GM19099 (cell line): ENCODE measurements around the gene MIB1.

ENCODE experiments used
- POLR2A ChIP-seq: IDR thresholded peaks from 3 replicates; pipeline ENCODE4 v1.6.1; 2011; ENCODE audit warnings: low read depth; ENCODE audit not compliant: insufficient read length; ENCODE audit errors: extremely low read depth

Gene MIB1

DNA sequence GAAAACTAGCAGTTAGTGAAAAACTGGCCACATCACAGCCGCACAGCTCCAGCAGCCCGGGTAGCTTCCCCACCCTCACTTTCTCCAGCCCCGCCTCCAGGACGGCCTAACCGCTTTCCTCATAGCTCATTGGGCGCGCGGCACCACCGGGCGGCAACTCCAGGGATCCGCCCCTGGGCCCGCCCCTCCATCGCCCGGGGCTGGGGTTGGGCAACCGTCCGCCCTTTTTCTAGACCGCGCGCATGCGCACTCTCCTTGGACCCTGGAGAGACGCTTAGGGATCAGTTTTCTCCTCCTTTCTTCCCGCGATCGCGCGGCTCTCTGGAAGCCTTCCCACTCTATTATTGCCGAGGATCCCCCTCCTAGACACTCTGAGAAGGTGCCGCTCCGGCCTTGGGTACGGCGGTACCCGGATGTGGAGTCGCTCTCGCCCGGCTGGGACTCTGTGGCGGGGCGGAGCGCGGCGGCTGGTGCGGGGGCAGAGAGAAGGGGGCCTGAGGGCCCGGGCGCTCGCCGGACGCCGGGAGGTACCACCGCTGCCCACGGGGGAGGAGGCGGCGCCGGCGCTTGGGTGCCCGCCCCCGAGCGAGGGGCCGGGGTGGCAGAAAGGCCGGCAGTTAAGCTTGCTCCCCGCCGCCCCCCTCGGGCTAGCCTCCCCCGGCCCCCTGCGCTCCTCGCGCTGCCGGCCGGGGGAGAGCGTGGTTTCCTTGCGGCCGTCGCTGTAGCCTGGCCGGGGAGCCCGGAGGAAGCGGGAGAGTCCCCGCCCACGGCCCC, at the start of gene MIB1:
Gene MIB1, plus strand, starts transcription at position 255 of the 774 bp plus-strand sequence. CDS start 792 bp downstream, outside the sequence.
- peak; percentile 54 for TF ChIP-seq POLR2A

DNA sequence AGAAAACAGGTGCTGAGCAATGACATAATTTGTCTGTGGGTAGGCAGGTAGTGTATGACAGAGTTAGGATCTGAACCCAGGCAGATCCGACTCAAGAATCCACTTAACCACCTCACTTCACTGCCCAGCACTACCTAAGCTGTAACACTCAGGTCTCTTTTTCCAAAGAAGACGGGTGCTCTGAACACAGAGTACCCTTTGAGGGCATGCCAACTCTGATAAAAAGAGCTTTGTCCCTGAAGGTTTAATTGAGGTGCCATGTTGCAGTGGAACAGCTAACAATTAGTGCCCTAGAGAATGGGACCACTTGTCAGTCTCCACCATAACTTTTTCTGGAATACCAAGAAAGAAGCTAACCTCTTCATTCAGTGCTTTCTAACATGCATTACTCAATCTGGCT, 47.3 kb upstream of the MIB1 start:
- TF ChIP-seq POLR2A, result no peak

DNA sequence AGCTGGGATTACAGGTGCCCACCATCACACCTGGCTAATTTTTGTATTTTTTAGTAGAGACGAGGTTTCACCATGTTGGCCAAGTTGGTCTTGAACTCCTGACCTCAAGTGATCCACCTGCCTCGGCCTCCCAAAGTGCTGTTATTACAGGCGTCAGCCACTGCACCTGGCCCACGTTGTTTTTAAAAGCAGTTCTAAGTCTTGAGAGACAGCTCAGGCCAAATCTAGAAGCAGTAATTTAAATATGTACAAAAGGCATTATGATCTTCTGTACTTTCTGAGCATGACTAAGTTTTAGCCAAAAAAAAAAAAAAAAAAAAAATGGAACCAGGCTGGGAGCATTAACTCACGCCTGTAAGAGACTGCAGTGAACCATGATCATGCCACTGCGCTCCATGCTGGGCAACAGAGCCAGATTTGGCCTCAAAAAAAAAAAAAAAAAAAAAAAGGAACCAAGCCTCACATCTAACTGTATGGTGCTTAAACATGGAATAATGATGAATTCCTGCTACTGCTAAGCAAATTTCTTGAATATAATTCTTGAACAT, 40.0 kb upstream of the MIB1 start:
- no peak for TF ChIP-seq POLR2A

DNA sequence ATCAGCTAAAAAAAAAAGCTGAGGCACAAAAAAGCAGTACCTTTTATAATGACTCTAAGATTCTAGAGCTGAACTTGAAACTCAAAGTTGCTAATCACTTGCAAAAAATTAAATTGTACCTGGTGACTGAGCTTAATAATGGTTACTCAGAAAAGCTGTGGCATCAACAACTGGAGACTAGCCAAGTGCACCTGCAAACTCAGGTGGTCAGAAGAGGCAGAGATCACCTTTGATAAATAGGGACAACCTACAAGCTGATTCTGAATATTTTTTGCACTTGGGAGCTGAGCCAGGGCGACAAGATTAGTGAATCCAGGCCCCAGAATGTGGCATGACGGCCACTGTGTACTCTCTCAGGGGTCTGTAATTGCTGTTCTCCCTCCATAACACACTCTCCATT, 39.0 kb upstream of the MIB1 start:
- TF ChIP-seq POLR2A, result no peak

DNA sequence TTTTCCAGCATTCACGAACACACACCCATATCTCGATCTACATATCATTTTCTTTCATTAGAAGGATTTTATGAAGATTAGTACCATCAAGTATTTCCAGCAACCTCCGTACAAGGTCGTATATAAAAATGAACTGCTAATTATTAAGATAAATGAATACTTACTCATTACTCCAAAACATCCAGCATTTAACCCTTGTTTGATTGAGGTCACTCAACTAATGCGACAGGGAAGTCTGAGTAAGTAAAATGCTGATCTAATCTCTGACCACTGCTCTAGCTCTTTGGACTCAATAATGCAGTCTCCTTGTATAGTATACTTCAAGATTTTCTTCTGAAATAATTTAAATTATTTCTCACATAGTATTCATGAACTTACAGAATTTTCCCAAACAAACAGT, 38.0 kb upstream of the MIB1 start:
- TF ChIP-seq POLR2A, result no peak

DNA sequence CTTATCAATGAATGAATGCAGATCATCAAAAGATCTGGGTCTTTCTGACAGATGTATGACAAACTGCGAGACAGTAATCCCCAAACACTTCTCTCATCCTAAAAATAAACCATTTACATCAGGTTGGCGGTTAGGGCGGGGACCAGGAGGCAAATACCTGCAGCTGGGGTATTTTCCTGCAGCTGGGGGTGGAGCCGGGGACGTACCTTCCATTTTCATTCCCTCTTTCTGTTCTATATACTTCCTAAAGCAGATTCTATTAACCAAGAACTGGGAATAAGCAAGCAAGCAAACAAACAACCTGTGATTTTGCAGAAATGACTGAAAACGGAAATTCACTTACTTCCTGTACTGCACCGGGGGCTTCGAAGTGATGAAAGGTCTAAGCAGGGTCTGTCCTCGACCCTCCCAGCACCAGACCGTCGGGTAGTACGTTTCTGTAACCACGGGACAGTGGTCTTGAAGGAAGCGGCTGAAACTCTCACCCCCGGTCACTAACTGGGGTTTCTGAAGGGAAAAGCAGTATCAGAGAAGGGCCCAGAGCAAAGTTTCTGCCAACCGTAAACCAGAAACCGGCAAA, 37.3 kb upstream of the MIB1 start:
- TF ChIP-seq POLR2A, result no peak

DNA sequence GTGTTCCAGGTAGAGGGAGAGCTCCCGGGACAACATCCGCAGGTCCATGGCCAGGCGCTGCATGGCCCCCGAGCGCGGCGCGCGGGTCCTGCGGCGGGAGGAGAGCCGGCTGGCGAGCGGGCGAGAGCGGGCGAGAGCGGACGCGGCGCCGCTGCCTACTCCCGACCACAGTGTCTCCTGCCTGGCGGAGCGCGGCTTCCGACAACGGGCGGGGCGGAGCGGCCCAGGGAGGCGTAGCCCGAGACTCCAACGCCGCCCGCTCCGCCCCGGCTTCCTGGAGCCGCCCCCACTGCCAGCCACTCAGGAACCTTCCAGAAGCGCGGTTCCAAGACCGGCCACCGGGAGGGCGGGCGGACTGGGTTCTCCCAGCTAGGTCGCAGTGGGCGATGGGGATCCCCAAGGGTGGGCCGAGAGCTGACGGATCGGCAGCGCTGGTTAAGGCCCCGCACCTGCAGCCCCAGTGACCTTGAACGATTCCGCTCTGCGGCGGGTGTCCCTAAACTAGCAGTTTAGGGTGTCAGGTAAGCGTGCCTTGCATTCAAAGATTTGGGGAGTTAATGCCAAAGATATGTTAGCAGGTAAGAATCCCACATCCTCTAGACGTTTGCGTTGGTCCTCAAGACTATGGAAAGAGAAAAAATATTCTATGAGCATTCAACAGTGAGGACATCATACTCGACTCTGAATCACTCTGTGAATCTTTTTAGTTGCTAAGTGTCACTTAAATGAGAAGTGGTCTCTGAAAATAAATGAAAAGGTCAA, 35.8 kb upstream of the MIB1 start, which contains the start of gene ABHD3:
Gene ABHD3, minus strand, starts transcription at position 172 of the 762 bp plus-strand sequence. Its CDS starts 109 bp downstream, at position 63.
- peak; percentile 93 for TF ChIP-seq POLR2A

DNA sequence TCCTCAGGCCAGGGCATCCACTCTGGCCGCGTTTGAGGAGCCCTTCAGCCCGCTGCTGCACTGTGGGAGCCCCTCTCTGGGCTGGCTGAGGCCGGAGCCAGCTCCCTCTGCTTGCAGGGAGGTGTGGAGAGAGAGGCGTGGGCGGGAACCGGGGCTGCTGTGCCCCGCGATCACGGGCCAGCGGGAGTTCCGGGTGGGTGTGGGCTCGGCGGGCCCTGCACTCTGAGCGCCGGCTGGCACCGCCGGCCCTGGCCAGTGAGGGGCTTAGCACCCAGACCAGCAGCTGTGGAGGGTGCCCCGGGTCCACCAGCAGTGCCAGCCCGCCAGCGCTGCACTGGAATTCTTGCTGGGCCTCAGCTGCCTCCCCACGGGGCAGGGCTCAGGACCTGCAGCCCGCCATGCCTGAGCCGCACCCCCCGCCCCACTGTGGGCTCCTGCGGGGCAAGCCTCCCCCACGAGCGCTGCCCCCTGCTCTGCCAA, 34.2 kb upstream of the MIB1 start:
- TF ChIP-seq POLR2A, result no peak

DNA sequence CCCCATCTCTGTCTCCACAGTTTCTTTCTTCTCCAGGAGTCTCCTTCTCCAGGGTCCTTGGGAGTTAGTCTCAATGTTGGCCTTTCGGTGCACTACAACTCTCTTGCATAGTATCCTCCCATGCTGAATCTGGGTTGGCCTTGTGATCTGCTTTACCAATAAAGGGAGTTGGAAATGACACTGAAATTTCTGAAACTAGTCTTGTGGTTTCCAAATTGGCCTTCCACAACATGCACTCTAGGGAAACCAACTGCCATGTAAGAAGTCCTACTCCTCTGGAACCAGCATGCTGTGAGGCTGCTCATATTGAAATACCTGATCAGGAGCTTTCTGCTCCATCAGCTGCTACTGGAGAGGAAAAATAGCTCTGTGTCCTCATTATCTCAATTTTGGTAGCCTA, 26.1 kb upstream of the MIB1 start:
- no peak for TF ChIP-seq POLR2A

DNA sequence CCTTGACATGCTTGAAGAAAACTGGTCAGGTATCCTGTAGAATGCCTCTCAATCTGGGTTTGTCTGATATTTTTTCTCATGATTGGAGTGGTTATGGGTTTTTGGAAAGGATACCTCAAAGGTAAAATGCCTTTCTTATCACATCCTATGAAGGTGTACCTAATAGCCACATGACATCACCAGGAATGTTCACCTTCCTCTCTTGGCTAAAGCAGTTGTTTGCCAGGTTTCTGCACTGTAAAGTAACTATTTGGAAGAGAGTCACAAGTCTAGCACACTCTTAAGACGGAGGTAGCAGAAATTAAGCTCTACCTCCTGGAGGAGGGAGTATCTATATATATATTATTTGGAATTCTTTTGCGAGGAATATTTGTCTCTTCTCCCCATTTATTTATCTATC, 17.9 kb upstream of the MIB1 start:
- TF ChIP-seq POLR2A, result no peak

DNA sequence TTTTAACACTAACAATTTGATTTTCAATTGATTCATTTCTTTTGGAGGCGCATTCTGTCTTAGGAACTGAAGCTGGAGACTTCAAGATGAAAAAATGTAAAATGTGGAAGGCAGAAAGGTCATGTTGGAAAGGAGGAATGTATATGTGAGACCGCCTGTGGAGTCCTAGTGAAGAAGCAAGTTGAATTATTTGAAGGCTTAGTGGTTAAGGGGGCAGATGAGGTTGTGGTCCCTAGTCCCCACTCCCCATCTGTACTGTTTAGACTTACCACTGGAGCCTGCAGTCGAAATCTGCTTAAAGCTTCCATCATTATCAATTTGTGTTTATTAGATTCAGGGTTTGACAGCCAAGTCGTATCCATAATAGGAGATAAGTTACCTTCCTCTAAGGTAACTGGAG, 15.4 kb upstream of the MIB1 start:
- TF ChIP-seq POLR2A, result no peak

DNA sequence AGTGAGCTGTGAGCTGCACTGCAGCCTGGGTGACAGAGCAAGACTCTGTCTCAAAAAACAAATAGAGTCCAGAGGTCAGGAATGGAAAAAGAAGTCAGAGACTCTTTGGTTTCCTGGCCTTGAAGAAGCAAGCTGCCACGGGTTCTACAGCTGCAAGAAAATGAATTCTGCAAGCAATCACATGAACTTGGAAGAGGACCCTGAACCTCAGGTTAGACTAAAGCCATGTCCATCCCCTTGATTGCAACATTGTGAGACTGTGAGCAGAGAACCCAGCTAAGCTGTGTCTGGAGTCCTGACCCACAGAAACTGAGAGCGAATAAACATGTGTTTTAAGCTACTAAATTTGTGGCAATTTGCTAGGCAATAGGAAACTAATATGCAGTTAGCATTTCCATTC, 12.9 kb upstream of the MIB1 start:
- TF ChIP-seq POLR2A, result no peak

DNA sequence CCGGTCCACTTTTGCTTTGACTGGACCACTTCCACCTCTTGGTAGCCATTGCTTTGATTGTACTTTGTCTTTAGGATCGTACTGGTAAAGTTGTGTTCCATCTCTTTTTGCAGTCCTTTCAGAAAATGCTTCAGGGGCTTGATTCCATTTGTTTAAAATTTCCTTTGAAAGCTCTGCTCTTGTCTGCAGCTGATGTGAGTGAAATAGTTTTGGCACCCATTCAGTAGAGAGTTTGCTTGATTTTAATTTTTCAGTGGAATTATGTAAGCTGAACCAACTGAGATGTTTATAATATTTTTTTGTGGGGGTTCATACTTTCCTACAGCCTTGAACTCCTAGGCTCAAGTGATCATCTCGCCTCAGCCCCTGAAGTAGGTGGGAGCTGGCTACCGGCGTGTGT, 7.6 kb upstream of the MIB1 start:
- no peak for TF ChIP-seq POLR2A

DNA sequence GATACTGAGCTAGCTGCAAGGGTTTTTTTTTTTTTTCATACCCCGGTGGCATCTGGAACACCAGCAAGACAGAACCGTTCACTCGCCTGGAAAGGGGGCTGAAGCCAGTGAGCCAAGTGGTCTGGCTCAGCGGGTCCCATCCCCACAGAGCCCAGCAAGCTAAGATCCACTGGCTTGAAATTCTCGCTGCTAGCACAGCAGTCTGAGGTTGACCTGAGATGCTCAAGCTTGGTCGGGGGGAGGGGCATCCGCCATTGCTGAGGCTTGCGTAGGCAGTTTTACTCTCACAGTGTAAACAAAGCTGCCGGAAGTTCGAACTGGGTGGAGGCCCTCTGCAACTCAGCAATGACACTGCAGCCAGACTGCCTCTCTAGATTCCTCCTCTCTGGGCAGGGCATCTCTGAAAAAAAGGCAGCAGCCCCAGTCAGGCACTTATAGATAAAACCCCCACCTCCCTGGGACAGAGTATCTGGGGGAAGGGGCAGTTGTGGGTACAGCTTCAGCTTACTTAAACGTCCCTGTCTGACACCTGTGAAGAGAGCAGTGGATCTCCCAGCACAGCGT, 5.1 kb upstream of the MIB1 start:
- TF ChIP-seq POLR2A, result no peak

DNA sequence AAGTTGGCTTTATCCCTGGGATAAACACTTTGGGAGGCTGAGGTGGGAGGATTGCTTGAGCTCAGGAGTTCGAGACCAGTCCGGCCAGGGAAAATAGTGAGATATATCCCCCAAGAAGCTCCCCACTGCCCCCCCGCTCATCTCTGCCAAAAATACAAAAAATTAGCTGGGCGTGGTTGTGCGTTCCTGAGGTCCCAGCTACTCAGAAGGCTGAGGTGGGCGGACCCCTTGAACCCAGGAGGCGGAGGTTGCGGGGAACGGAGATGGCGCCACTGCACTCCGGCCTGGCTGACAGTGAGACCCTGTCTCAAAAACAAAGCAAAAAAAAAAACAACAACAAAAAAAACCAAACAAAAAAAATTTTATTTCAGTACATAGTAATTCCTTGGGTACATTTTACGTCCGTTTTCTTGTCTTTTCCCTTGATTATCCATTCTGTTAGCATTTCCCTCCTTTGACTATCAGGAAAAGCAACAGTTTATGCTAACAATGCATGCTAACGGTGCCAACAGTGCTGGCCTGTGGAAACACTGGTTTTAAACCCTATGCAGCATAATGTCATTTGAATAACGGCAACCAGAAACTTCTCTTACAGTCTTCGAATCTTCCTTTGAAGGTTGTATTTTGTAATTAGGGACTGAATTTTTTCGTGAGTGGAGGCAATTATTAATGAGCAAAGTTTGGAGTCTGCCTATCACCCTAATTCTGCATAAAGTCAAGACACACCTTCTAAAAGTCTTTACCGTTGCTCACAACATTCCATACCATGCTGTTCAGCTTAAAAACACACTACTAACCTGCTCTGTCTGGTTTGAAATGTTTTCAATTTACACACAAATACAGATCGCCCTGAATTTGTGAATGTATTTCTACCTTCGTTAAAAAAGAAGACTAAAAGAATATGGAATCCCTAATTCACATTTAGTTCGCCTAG, 721 bp upstream of the MIB1 start:
- no peak for TF ChIP-seq POLR2A

DNA sequence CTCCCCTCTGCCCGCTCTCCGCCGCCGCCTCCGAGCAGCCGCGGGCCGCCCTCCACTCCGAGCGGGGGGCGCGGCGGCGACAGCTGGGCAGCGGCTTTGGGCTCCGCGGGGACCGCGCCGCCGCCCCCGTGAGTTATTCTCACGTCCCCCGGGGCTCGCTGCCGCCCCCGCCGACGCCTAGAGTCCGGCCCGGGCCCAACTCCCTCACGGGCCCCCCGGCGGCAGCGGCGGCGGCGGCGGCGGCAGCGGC, 645 bp downstream of the MIB1 start:
- no peak for TF ChIP-seq POLR2A
